Measurements from ENCODE around the gene ZFHX3. TPM values are rescaled to one million over a fixed set of nuclear protein-coding genes. Genes with fewer than 3 reads are reported as not detected.

ZFHX3 gene
- total and polyA plus RNA-seq, 2 donors (not counting 3 experiments of a cell fraction or from before 2014, with no cell fraction given): 3.7 to 18.8 TPM

DNA sequence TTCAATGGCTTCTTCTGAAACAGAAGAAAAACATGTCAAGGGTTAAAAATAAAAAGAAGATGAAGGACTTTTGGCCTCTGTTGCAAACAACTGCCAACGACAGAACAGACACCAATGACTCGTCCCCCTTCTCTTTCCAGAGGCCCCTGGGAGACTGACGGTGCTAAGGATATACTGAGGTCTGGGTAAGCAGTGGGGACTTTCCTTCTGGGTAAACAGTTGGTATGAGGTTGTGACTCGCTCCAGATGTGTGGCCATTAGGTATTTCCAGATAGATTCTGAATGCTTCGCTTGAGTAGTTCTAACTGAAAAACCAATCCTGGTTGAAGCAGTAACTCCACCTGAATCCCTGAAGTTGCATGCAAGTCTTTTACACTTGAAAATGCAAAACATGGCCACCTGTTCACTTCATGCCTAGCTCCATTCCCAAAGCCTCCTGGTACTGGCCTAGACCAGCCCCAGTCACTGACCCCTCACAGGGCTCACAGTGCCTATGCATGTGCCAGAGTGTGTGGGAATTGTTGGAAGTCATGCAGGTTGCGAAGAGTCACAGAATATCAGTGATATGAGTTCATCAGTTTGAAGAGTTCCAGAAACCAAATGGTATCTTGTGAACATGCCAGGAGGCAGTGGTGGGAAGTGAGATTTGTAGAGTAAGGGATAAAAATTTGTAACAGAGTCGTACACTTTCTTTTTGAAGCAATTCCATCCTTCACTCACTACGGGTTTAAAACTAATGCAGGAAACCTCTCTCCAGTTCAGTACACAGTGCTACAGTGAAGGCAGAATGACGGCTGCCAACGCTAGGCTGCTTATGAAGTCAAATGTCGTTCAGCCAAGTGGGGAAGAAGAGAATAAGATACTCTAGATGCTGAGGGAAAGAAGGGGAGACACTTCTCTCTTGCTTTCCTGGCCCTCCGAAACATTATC lies 217.8 kb downstream of the ZFHX3 start:
- Histone ChIP-seq H4K20me1 (replicated peaks; ENCODE audit: control insufficient read depth, extremely low read depth, insufficient read depth, low read length) (no peaks in the 10 kb centered on the region), H2AFZ (ENCODE audit: low read depth, low read length) (no peak overlapping the region), H3K4me3 (replicated peaks in 1 of 3; ENCODE audit: insufficient read depth in 1 of 3, low read depth in 1 of 3, low read length in 3 of 3) (no peak overlapping the region), H3K79me2 (ENCODE audit: control insufficient read depth, insufficient read depth, low read length) (no peaks in the 10 kb centered on the region), H3K9ac (replicated peaks; ENCODE audit: extremely low read depth, insufficient read depth, low read length) (no peak overlapping the region), H3K4me2 (ENCODE audit: insufficient read depth, low read length) (no peak overlapping the region), H3K4me1 (ENCODE audit: control insufficient read depth, extremely low read depth, insufficient read depth, low read length) (no peaks in the 10 kb centered on the region), H3K27me3 (ENCODE audit: control insufficient read depth in 2 of 2, insufficient read depth in 2 of 2, low read length in 2 of 2) (no peaks in the 10 kb centered on the region), H3K36me3 (ENCODE audit: control insufficient read depth in 2 of 2, extremely low read depth in 1 of 2, insufficient read depth in 2 of 2, low read length in 2 of 2) (peaks cover 0 to 3% of the 10 kb centered on the region in 2 experiments), H3K27ac (ENCODE audit: insufficient read depth, low read depth, low read length) (no peak overlapping the region), H3K9me3 (replicated peaks; ENCODE audit: control insufficient read depth, insufficient read depth, low read length) (no peaks in the 10 kb centered on the region), H3K9me1 (replicated peaks; ENCODE audit: control insufficient read depth, extremely low read depth, insufficient read depth, low read length) (no peaks in the 10 kb centered on the region)
- DNase-seq (ENCODE audit: low read depth, low spot score) (no peak), FAIRE-seq (no peak)
- ChIA-PET POLR2A (no interaction called here), CTCF (no interaction called here)
- intact Hi-C loops (cut with micrococcal nuclease): loop anchor here (5.0 kb wide), 2 partner anchors 237 to 1127 kb away; no protein-coding TSS in a partner anchor
- no peak for TF ChIP-seq MAX (IDR thresholded peaks at IDR 0.05; ENCODE audit: insufficient read depth, insufficient read length)
- TF ChIP-seq MYC (IDR thresholded peaks at IDR 0.05; ENCODE audit: low read depth, low read length): no peak
- TF ChIP-seq JUN (IDR thresholded peaks at IDR 0.05; ENCODE audit: borderline replicate concordance, insufficient read depth, insufficient read length, low read depth): no peak
- TF ChIP-seq POLR2AphosphoS5 (IDR thresholded peaks at IDR 0.05; ENCODE audit: insufficient read depth, low read depth, low read length): no peak
- TF ChIP-seq EZH2 (IDR thresholded peaks at IDR 0.05; ENCODE audit: borderline replicate concordance, low read depth, low read length, severe bottlenecking): no peak
- no peak for TF ChIP-seq CTCF (IDR thresholded peaks at IDR 0.05; ENCODE audit: extremely low read depth in 1 of 2, insufficient read depth in 1 of 2, low read depth in 1 of 2, low read length in 2 of 2)
- no peak for TF ChIP-seq FOS (IDR thresholded peaks at IDR 0.05; ENCODE audit: borderline replicate concordance, insufficient read depth, low read length)
- no peak for TF ChIP-seq POLR2A (IDR thresholded peaks at IDR 0.05; ENCODE audit: low read depth, low read length)
- TF ChIP-seq GATA2 (IDR thresholded peaks at IDR 0.05; ENCODE audit: insufficient read depth, insufficient read length, low read depth, low read length): no peak
- dilution Hi-C loops (cut with MboI; ENCODE audit: extremely low pct_ligation_motif_present, low sequenced_read_pairs): no loop called here
- no TSS peak for BruUV-seq (replicated peaks)

Measured in endothelial cell of umbilical vein (primary cell).